GM12878 (cell line): ENCODE data around the gene P2RX1. TPM values are rescaled to one million over a fixed set of nuclear protein-coding genes. Genes with fewer than 3 reads are reported as not detected.

Source experiments
- ATF7 ChIP-seq: fragments of 450-650 bp; IDR thresholded peaks from 2 replicates; pipeline ENCODE4 v1.6.1; 2016; ENCODE audit warnings: low read depth, mild to moderate bottlenecking
- BMI1 ChIP-seq: fragments of 450-650 bp; IDR thresholded peaks from 2 replicates; pipeline ENCODE4 v1.6.1; 2016; ENCODE audit warnings: mild to moderate bottlenecking, moderate library complexity, borderline replicate concordance
- CEBPZ ChIP-seq: fragments of 150-350 bp; IDR thresholded peaks from 2 replicates; pipeline ENCODE4 v1.6.1; 2016; ENCODE audit warnings: low read depth, low read length
- CREM ChIP-seq: IDR thresholded peaks from 2 replicates; pipeline ENCODE4 v1.6.1; 2014; ENCODE audit warnings: antibody characterized with exemption, low read depth
- EED ChIP-seq: sonication (generic); IDR thresholded peaks from 2 replicates; pipeline ENCODE4 v1.6.1; 2016; ENCODE audit warnings: antibody characterized with exemption, low read depth
- HDAC2 ChIP-seq: fragments of 200-600 bp; sonication (generic); IDR thresholded peaks from 2 replicates; pipeline ENCODE4 v1.6.1; 2017
- IKZF1 ChIP-seq: fragments of 450-650 bp; conservative IDR thresholded peaks from 2 replicates; pipeline ENCODE4 v1.6.1; 2017; ENCODE audit warnings: antibody characterized with exemption, mild to moderate bottlenecking
- IRF4 ChIP-seq: IDR thresholded peaks from 2 replicates; pipeline ENCODE4 v1.6.1; 2011; ENCODE audit warnings: low read depth, low read length
- MEF2A ChIP-seq: IDR thresholded peaks from 2 replicates; pipeline ENCODE4 v1.6.1; 2011; ENCODE audit warnings: low read depth, mild to moderate bottlenecking, low read length, moderate library complexity; ENCODE audit not compliant: insufficient read depth
- NBN ChIP-seq: fragments of 450-650 bp; IDR thresholded peaks from 2 replicates; pipeline ENCODE4 v1.6.1; 2016
- NR2F1 ChIP-seq: fragments of 450-650 bp; conservative IDR thresholded peaks from 2 replicates; pipeline ENCODE4 v1.6.1; 2017; ENCODE audit warnings: mild to moderate bottlenecking
- RAD21 ChIP-seq: IDR thresholded peaks from 2 replicates; pipeline ENCODE4 v1.6.1; 2011; ENCODE audit warnings: mild to moderate bottlenecking, low read depth, low read length, moderate library complexity; ENCODE audit not compliant: insufficient read depth
- RB1 ChIP-seq: fragments of 450-650 bp; formaldehyde crosslinking; IDR thresholded peaks from 2 replicates; pipeline ENCODE4 v1.6.1; 2017; ENCODE audit warnings: mild to moderate bottlenecking, borderline replicate concordance
- RUNX3 ChIP-seq: IDR thresholded peaks from 2 replicates; pipeline ENCODE4 v1.6.1; 2012; ENCODE audit warnings: low read length, inconsistent platforms
- SKIL ChIP-seq: fragments of 450-650 bp; IDR thresholded peaks from 2 replicates; pipeline ENCODE4 v1.6.1; 2017; ENCODE audit warnings: mild to moderate bottlenecking, low read depth, inconsistent platforms; ENCODE audit not compliant: poor library complexity, severe bottlenecking
- SRF ChIP-seq, 2 experiments: IDR thresholded peaks; 2 replicates each; pipeline ENCODE4 v1.6.1; 2011; ENCODE audit warnings: low read depth in 2 of 2, low read length in 2 of 2, mild to moderate bottlenecking in 1 of 2, moderate library complexity in 1 of 2
- SUPT20H ChIP-seq: IDR thresholded peaks from 2 replicates; pipeline ENCODE4 v1.6.1; 2011; ENCODE audit warnings: low read depth, mild to moderate bottlenecking, low read length, moderate library complexity, borderline replicate concordance; ENCODE audit not compliant: control insufficient read depth
- TBL1XR1 ChIP-seq: IDR thresholded peaks from 2 replicates; pipeline ENCODE4 v1.6.1; 2012; ENCODE audit warnings: low read depth, low read length, improper control_type of control experiment
- TCF12 ChIP-seq: IDR thresholded peaks from 2 replicates; pipeline ENCODE4 v1.6.1; 2011; ENCODE audit warnings: low read depth, mild to moderate bottlenecking, low read length
- TCF3 ChIP-seq: IDR thresholded peaks from 2 replicates; pipeline ENCODE4 v1.6.1; 2012; ENCODE audit warnings: low read depth, mild to moderate bottlenecking, low read length, borderline replicate concordance; ENCODE audit not compliant: insufficient read depth
- ZNF274 ChIP-seq: IDR thresholded peaks from one replicate; pipeline ENCODE4 v1.8.0; 2011; ENCODE audit not compliant: insufficient read length, insufficient read depth
- ZSCAN29 ChIP-seq: fragments of 450-650 bp; IDR thresholded peaks from 2 replicates; pipeline ENCODE4 v1.6.1; 2017; ENCODE audit warnings: mild to moderate bottlenecking, moderate library complexity
- polyA plus RNA-seq, 11 experiments: library from polyadenylated mRNA; depleted of rRNA in 4 of 11; unstranded in 6 of 11; stranded (reverse) in 5 of 11; fragments of >200 nt; fragmentation: Nextera tagmentation in 4 of 11; fragmentation: Illumina TruSeq in 1 of 11; extraction: Ambion mirVana in 4 of 11; extraction: Trizol in 1 of 11; gene quantifications; 1 replicate in 1 of 11; 2 replicates in 10 of 11; pipeline versions ENCODE4 v1.2.1 to v1.2.3, GENCODE V29; 2011 to 2016; ENCODE audit warnings: inconsistent platforms in 2 of 11, missing spikeins in 2 of 11, low read depth in 1 of 11
- total RNA-seq, 4 experiments: library from RNA; depleted of rRNA in 3 of 4; stranded (reverse); fragments of >200 nt in 3 of 4; fragmentation: Illumina TruSeq in 1 of 4; extraction: Trizol in 1 of 4; gene quantifications; 2 replicates each; pipeline versions ENCODE4 v1.2.1 to v1.2.3, GENCODE V29; 2013 to 2021
- TF ChIP-seq, protein P1 (sequence below): IDR thresholded peaks from 2 replicates; pipeline ENCODE4 v1.6.1; 2012; ENCODE audit warnings: low read depth, low read length, improper control_type of control experiment
- TF ChIP-seq, protein P2 (sequence below): fragments of 450-650 bp; IDR thresholded peaks from 2 replicates; pipeline ENCODE4 v1.6.1; 2016; ENCODE audit warnings: mild to moderate bottlenecking

Gene P2RX1
- total and polyA plus RNA-seq, 10 of the 15 experiments (the other 5 are each of a cell fraction or from before 2014, with no cell fraction given) = 0.12 to 6.2 (median 3.4) TPM

DNA sequence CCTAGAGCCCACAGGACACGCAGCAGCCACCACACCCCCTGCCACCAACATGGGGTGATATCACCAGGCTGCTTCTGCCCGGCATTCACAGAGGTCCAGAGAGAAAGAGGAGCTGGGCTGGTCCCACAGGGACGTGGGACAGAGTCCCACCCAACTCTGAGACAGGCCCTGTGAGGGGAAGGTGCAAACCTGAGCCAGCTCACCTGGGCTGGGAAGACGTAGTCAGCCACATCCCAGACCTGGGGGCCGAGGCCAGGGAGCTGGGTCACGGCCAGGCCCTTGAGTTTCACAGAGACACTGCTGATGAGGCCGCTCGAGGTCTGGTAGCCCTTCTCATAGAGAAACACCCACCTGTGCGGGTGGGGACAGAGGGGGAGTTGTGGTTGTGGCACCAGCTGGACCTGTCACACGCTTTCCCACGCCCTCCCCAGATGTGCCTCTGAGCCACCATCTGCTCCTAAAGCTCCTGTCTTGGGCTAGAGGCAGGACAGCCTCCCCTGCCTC lies 11.2 kb downstream of the P2RX1 start (continued):
- TF ChIP-seq SKIL (no peak), BMI1 (no peak), NBN (no peak), SUPT20H (no peak), TCF3 (peak; percentile 96), SRF (IDR thresholded peaks at IDR 0.05; ENCODE audit: low read depth in 2 of 2, low read length in 2 of 2) (no peak), ATF7 (no peak), ZSCAN29 (no peak), ZNF274 (no peak), RUNX3 (peak; percentile 62), TBL1XR1 (no peak), EED (no peak), IKZF1 (0 out of 2 replicates have a peak, but pooled peaks have one; percentile 15), NR2F1 (0 out of 2 replicates have a peak, but pooled peaks have one; percentile 15), TCF12 (peak; percentile 90), MEF2A (no peak), RB1 (no peak), CREM (no peak), CEBPZ (no peak), IRF4 (no peak), RAD21 (no peak), HDAC2 (no peak)
- TF ChIP-seq, protein P1, sequence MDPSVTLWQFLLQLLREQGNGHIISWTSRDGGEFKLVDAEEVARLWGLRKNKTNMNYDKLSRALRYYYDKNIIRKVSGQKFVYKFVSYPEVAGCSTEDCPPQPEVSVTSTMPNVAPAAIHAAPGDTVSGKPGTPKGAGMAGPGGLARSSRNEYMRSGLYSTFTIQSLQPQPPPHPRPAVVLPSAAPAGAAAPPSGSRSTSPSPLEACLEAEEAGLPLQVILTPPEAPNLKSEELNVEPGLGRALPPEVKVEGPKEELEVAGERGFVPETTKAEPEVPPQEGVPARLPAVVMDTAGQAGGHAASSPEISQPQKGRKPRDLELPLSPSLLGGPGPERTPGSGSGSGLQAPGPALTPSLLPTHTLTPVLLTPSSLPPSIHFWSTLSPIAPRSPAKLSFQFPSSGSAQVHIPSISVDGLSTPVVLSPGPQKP = no peak
- TF ChIP-seq, protein P2, sequence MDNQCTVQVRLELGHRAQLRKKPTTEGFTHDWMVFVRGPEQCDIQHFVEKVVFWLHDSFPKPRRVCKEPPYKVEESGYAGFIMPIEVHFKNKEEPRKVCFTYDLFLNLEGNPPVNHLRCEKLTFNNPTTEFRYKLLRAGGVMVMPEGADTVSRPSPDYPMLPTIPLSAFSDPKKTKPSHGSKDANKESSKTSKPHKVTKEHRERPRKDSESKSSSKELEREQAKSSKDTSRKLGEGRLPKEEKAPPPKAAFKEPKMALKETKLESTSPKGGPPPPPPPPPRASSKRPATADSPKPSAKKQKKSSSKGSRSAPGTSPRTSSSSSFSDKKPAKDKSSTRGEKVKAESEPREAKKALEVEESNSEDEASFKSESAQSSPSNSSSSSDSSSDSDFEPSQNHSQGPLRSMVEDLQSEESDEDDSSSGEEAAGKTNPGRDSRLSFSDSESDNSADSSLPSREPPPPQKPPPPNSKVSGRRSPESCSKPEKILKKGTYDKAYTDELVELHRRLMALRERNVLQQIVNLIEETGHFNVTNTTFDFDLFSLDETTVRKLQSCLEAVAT = 0 out of 2 replicates have a peak, but pooled peaks have one; percentile 38
